ENCODE measurements around the gene RAPGEF4. TPM values are rescaled to one million over a fixed set of nuclear protein-coding genes. Genes with fewer than 3 reads are reported as not detected.
"Not testable (repeated sequence)": the region's sequence is repeated elsewhere in the genome, so short reads cannot be mapped to it uniquely, and the experiment has no call there.

The RAPGEF4 gene
- total RNA-seq, 1 experiment from 2014 or later: 2.2 TPM

GRCh38 chr2:173092844-173093402 is 357.3 kb downstream of the RAPGEF4 start:
- CTCF ChIA-PET: interaction anchor here (2.7 kb wide), 1 partner anchor 117 kb away, joined by 26 read pairs; no protein-coding TSS in a partner anchor
- Mint-ChIP-seq H3K27me3 (ENCODE audit: low read depth) (no peaks in the 10 kb centered on the region), H3K4me1 (peaks cover 20% of the 10 kb centered on the region), H3K9me3 (no peaks in the 10 kb centered on the region), H3K27ac (no peak overlapping the region), H3K4me3 (no peak overlapping the region), H3K36me3 (no peaks in the 10 kb centered on the region)
- TF ChIP-seq ETV6 (CRISPR knock-in tag; IDR thresholded peaks at IDR 0.05) (no peak), FOXK1 (CRISPR knock-in tag; IDR thresholded peaks at IDR 0.05) (no peak), ZNF532 (CRISPR knock-in tag; IDR thresholded peaks at IDR 0.05; ENCODE audit: borderline replicate concordance) (no peak), NFYB (CRISPR knock-in tag; conservative IDR thresholded peaks at IDR 0.05; ENCODE audit: low read depth) (no peak), NFATC4 (CRISPR knock-in tag; IDR thresholded peaks at IDR 0.05) (no peak), ZBTB43 (CRISPR knock-in tag; IDR thresholded peaks at IDR 0.05) (no peak), OVOL2 (CRISPR knock-in tag; IDR thresholded peaks at IDR 0.05; ENCODE audit: borderline replicate concordance) (no peak)
- DNase-seq (ENCODE audit: low spot score) (no peak), ATAC-seq (no peak)
- POLR2A ChIA-PET: no interaction called here

- H3K4me3 Mint-ChIP-seq; H3K27me3 Mint-ChIP-seq (ENCODE audit: low read depth); ATAC-seq; H3K36me3 Mint-ChIP-seq; CTCF ChIA-PET; H3K9me3 Mint-ChIP-seq; POLR2A ChIA-PET; DNase-seq (ENCODE audit: low spot score); H3K27ac Mint-ChIP-seq: not testable (repeated sequence)
- peaks cover 15% of the 10 kb centered on the region for H3K4me1 Mint-ChIP-seq
These were observed 358.0 kb downstream of the RAPGEF4 start for GRCh38 chr2:173093617-173094016.

DNA sequence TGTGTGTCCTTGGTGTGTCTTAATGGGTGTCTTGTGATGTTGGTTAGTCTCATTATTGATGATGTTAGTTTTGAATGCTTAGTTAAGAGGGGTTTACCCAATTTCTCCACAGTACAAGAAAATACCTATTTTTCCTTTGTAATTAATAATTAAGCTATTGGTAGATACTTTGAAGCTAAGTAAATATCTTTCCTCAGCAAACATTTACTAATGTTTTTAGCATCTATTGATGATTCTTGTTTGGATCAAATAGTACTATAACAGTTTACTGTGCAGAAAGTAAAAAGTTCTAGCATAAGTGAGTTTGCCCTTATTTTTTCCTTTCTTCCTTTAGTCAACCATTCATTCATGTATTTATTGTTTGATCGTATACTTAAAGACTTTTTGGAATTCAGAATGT is 359.1 kb downstream of the RAPGEF4 start:
- DNase-seq (ENCODE audit: low spot score) (no peak), ATAC-seq (no peak)
- POLR2A ChIA-PET: no interaction called here
- Mint-ChIP-seq H3K27ac (no peak overlapping the region), H3K36me3 (no peaks in the 10 kb centered on the region), H3K4me3 (no peak overlapping the region), H3K27me3 (ENCODE audit: low read depth) (no peaks in the 10 kb centered on the region), H3K4me1 (peaks cover 15% of the 10 kb centered on the region), H3K9me3 (no peaks in the 10 kb centered on the region)
- no peak for TF ChIP-seq ZSCAN18 (CRISPR knock-in tag; IDR thresholded peaks at IDR 0.05)
- CTCF ChIA-PET: interaction anchor here (0.6 kb wide), 1 partner anchor 246 kb away, joined by 3 read pairs; no protein-coding TSS in a partner anchor

DNA sequence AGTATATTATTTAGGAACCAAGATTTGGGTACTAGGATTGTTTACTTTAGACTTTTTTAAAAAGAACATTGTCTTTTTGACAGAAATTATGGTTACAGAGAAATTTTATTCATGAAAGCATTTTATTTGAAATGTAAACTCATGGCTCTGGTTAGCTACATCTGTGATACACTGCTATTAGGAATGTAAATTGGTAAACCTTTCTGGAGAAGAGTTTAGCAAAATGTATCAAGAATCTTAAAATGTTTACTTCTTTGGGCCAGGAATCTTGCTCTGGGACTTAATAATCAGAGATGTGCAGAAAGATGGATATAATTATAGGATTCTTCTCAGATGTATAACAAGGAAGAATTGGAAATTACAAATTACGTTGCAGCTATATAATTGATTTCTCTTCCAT is 359.7 kb downstream of the RAPGEF4 start:
- ChIA-PET CTCF (no interaction called here), POLR2A (no interaction called here)
- Mint-ChIP-seq H3K4me3 (no peak overlapping the region), H3K36me3 (no peaks in the 10 kb centered on the region), H3K4me1 (peaks cover 14% of the 10 kb centered on the region), H3K9me3 (no peaks in the 10 kb centered on the region), H3K27me3 (ENCODE audit: low read depth) (no peaks in the 10 kb centered on the region), H3K27ac (no peak overlapping the region)
- no peak for DNase-seq (ENCODE audit: low spot score)
- TF ChIP-seq ZNF219 (CRISPR knock-in tag; IDR thresholded peaks at IDR 0.05; ENCODE audit: borderline replicate concordance): no peak
- TF ChIP-seq, protein P1, sequence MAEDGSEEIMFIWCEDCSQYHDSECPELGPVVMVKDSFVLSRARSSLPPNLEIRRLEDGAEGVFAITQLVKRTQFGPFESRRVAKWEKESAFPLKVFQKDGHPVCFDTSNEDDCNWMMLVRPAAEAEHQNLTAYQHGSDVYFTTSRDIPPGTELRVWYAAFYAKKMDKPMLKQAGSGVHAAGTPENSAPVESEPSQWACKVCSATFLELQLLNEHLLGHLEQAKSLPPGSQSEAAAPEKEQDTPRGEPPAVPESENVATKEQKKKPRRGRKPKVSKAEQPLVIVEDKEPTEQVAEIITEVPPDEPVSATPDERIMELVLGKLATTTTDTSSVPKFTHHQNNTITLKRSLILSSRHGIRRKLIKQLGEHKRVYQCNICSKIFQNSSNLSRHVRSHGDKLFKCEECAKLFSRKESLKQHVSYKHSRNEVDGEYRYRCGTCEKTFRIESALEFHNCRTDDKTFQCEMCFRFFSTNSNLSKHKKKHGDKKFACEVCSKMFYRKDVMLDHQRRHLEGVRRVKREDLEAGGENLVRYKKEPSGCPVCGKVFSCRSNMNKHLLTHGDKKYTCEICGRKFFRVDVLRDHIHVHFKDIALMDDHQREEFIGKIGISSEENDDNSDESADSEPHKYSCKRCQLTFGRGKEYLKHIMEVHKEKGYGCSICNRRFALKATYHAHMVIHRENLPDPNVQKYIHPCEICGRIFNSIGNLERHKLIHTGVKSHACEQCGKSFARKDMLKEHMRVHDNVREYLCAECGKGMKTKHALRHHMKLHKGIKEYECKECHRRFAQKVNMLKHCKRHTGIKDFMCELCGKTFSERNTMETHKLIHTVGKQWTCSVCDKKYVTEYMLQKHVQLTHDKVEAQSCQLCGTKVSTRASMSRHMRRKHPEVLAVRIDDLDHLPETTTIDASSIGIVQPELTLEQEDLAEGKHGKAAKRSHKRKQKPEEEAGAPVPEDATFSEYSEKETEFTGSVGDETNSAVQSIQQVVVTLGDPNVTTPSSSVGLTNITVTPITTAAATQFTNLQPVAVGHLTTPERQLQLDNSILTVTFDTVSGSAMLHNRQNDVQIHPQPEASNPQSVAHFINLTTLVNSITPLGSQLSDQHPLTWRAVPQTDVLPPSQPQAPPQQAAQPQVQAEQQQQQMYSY (CRISPR knock-in tag; IDR thresholded peaks at IDR 0.05): no peak
- no peak for TF ChIP-seq FOXJ3 (CRISPR knock-in tag; IDR thresholded peaks at IDR 0.05; ENCODE audit: borderline replicate concordance)
- no peak for TF ChIP-seq E2F1 (CRISPR knock-in tag; IDR thresholded peaks at IDR 0.05)
- no peak for ATAC-seq
